Measurements from ENCODE around the gene SLC25A20. TPM values are rescaled to one million over a fixed set of nuclear protein-coding genes. Genes with fewer than 3 reads are reported as not detected.
A peak's percentile ranks its signal among the peaks of the same experiment; 100 is the strongest.

The SLC25A20 gene
- total RNA-seq, 2 donors from 2014 or later, result 23.6 to 29.3 TPM

DNA sequence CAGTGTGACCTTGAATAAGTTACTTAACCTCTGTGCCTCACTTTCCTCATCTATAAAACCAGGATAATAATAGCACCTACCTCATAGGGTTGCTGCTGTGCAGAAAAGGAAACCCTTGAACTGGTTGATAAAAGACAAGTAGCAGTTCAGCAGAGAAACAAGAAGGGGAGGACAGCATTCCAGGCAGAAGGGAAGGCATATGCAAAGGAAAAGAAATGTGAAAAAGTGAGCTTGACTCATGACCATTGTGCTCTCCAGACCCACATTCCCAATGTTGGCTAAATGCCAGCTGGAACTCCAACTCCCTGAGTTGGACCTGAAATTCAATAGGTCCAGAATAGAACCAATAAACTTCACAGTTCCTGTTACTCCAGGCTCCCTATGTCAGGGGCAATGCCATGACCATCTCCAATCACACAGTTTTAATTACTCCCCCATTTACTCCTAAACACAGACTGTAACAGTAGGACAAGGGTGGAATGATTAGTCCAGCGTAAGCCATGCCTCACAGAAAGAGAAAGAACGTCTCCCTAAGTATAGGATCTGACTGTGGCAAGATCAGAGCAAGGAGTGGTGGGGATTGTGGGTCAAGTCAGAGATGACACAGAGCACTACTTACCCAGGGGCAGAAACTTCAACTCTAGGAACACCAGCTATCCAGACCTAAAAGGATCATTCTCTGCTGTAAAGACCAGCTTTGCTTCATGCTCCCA lies 77.9 kb downstream of the SLC25A20 start:
- DNase-seq (no peak), ATAC-seq (replicated peaks in 1 of 2) (no peak)
- H3K9me3 Mint-ChIP-seq, result no peaks in the 10 kb centered on the region
- peaks cover 0 to 3% of the 10 kb centered on the region in 2 donors for H3K36me3 Mint-ChIP-seq (ENCODE audit: insufficient read depth in 2 of 2)
- H3K27me3 Mint-ChIP-seq (ENCODE audit: low read depth), result no peaks in the 10 kb centered on the region
- peaks cover 19% of the 10 kb centered on the region for H3K4me1 Mint-ChIP-seq (ENCODE audit: low read depth)
- no peak overlapping the region for H3K27ac Mint-ChIP-seq
- no peak overlapping the region for H3K4me3 Mint-ChIP-seq

DNA sequence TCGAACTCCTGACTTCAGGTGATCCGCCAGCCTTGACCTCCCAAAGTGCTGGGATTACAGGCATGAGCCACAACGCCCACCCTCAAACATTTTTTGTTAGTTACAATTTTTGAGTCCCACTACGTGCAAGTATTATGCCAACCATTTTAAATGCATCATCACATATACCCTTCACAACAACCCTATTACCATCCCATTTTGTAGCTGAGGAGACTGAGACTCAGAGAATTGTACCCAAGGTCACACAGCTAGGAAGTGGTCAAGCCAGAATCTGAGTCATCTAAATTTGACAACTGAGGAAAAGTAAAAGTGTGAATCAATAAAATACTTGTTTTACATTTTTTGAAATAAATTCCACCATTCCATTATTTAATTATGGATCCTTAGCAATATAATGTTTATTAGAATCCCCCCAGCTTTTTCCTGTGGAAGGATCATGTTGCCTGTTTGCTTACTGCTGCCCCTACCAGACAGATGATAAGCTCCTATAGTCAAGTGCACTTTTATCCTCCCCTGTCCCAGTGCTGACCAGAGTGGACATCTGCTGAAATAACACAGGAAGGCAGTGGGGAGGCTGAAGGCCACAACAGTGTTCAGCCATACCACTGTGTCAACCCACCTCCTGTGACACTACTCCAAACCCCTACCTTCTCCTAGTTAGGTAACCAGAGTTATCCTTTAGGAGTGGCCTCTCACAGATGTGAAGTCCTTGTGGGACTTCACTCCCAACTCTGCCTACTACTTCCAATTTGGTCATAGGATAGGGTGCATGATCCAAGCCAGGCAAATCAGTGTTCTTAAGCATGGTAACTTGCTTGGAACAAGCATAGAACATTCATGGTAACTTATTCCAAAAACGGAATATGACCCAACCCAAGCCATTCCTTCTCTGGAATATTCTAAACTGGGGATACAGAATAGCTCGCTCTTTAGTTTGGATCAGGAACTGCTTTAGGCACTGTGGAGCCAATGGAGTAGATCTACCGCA lies 79.2 kb downstream of the SLC25A20 start:
- Mint-ChIP-seq H3K27ac (no peak overlapping the region), H3K36me3 (ENCODE audit: insufficient read depth in 2 of 2) (peaks cover 0 to 3% of the 10 kb centered on the region in 2 donors), H3K27me3 (ENCODE audit: low read depth) (no peaks in the 10 kb centered on the region), H3K9me3 (no peaks in the 10 kb centered on the region), H3K4me1 (ENCODE audit: low read depth) (peaks cover 21% of the 10 kb centered on the region), H3K4me3 (no peak overlapping the region)
- no peak for DNase-seq
- no peak for ATAC-seq (replicated peaks in 1 of 2)

DNA sequence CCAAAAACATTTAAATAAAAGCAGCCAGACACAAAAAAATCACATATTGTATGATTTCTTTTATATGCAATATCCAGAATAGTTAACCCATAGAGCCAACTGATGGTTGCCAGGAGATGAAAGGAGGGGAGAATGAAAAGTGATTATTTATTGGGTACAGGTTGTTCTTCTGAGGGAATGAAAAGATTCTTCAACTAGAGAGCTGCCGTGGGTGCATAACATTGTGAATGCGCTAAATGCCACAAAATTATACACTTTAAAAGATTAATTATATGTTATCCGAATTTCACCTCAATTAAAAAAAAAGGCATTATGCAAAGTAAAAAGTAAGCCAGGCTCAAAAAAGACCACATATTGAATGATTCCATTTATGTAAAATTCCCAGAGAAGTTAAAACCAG lies 87.2 kb downstream of the SLC25A20 start:
- Mint-ChIP-seq H3K27me3 (ENCODE audit: low read depth) (no peaks in the 10 kb centered on the region), H3K4me1 (ENCODE audit: low read depth) (peaks cover 34% of the 10 kb centered on the region), H3K9me3 (peaks cover 0 to 2% of the 10 kb centered on the region in 2 donors), H3K27ac (peak overlapping the region; percentile 93), H3K36me3 (ENCODE audit: insufficient read depth in 2 of 2) (peaks cover 0 to 3% of the 10 kb centered on the region in 2 donors), H3K4me3 (peak overlapping the region; percentile 25 to 58)
- DNase-seq (no peak), ATAC-seq (replicated peaks in 1 of 2) (no peak)

Other genes starting within 250 kb of the SLC25A20 start
- gene CELSR3, start 236.0 kb downstream of the SLC25A20 start, total RNA-seq, result 10 to 100 TPM; 14.2 to 17.4 TPM
- gene NCKIPSD, start 213.0 kb downstream of the SLC25A20 start, total RNA-seq, result 10 to 100 TPM; 27.7 to 27.8 TPM
- 10 to 100 TPM; 62.4 to 75.4 TPM for gene IP6K2, start 181.7 kb downstream of the SLC25A20 start, total RNA-seq
- gene PRKAR2A, start 51.0 kb downstream of the SLC25A20 start, total RNA-seq, result 10 to 100 TPM; 23.0 to 35.7 TPM
- gene ARIH2, start 20.0 kb upstream of the SLC25A20 start, total RNA-seq, result 100 to 1,000 TPM; 174 to 183 TPM
- 10 to 100 TPM; 42.0 to 45.7 TPM for gene P4HTM, start 91.4 kb upstream of the SLC25A20 start, total RNA-seq
- 100 to 1,000 TPM; 145 to 159 TPM for gene WDR6, start 108.5 kb upstream of the SLC25A20 start, total RNA-seq
- 10 to 100 TPM; 24.8 to 29.8 TPM for gene DALRD3, start 119.7 kb upstream of the SLC25A20 start, total RNA-seq
- gene NDUFAF3, start 123.2 kb upstream of the SLC25A20 start, total RNA-seq, result 10 to 100 TPM; 31.9 to 35.1 TPM
- 100 to 1,000 TPM; 490 to 562 TPM for gene IMPDH2, start 130.5 kb upstream of the SLC25A20 start, total RNA-seq
- gene QRICH1, start 195.2 kb upstream of the SLC25A20 start, total RNA-seq, result 100 to 1,000 TPM; 120 to 123 TPM
- 100 to 1,000 TPM; 340 to 371 TPM for gene QARS1, start 205.9 kb upstream of the SLC25A20 start, total RNA-seq
- 10 to 100 TPM; 65.5 to 92.2 TPM for gene USP19, start 221.9 kb upstream of the SLC25A20 start, total RNA-seq
- gene LAMB2, start 234.2 kb upstream of the SLC25A20 start, total RNA-seq, result 1 to 10 TPM in 1 of 2 donors, under 1 TPM in 1; 0.39 to 1.7 TPM

Data from activated T-cell treated with anti-CD3 and anti-CD28 coated beads, Interleukin-2, amount 50 U/mL, for 72 hours (primary cell).